Astrocyte of the spinal cord (primary cell): ENCODE results near the gene PRXL2B.
A peak's percentile ranks its signal among the peaks of the same experiment; 100 is the strongest.

ENCODE experiments used
- DNase-seq: peaks from one replicate; pipeline ENCODE4 v3.0.0; 2011; ENCODE audit warnings: low read depth, low spot score
- H3K4me3 ChIP-seq: 2 replicates; pipeline ENCODE4 v1.5.1; 2011; ENCODE audit warnings: low read depth, mild to moderate bottlenecking, low read length, moderate library complexity
- CTCF ChIP-seq: IDR thresholded peaks from 2 replicates; pipeline ENCODE4 v1.5.1; 2012; ENCODE audit warnings: low read depth, mild to moderate bottlenecking, low read length, inconsistent platforms
- in situ Hi-C: cut with HindIII; loops from 2 replicates; pipeline ENCODE4 v1.10.0; 2017; ENCODE audit warnings: low sequenced_read_pairs

PRXL2B gene

GRCh38 chr1:2593251-2593878 is 6.8 kb downstream of the PRXL2B start:
- in situ Hi-C loops, result no loop called here
- DNase-seq, result no peak
- no peak for TF ChIP-seq CTCF
- no peak overlapping the region for H3K4me3 ChIP-seq

- no peak for TF ChIP-seq CTCF
- no peak overlapping the region for H3K4me3 ChIP-seq
- in situ Hi-C loops, result no loop called here
- peak; percentile 9 for DNase-seq
These were observed 7.5 kb downstream of the PRXL2B start for GRCh38 chr1:2594001-2594640.

- in situ Hi-C loops, result no loop called here
- no peak overlapping the region for H3K4me3 ChIP-seq
- DNase-seq, result no peak
- no peak for TF ChIP-seq CTCF
These were observed 8.1 kb downstream of the PRXL2B start for GRCh38 chr1:2594641-2595131.

GRCh38 chr1:2595261-2595811 is 8.8 kb downstream of the PRXL2B start:
- TF ChIP-seq CTCF, result no peak
- no peak overlapping the region for H3K4me3 ChIP-seq
- no peak for DNase-seq
- in situ Hi-C loops, result no loop called here

- in situ Hi-C loops, result no loop called here
- no peak overlapping the region for H3K4me3 ChIP-seq
- TF ChIP-seq CTCF, result no peak
- DNase-seq, result no peak
These were observed 9.4 kb downstream of the PRXL2B start for GRCh38 chr1:2595812-2596529.

GRCh38 chr1:2596530-2597333 is 10.2 kb downstream of the PRXL2B start:
- no peak overlapping the region for H3K4me3 ChIP-seq
- no peak for DNase-seq
- in situ Hi-C loops, result no loop called here
- TF ChIP-seq CTCF, result no peak
